Nephron progenitor cell (in vitro differentiated cells): ENCODE data around the gene CAMKMT.

Experiments used
- DNase-seq: peaks from one replicate; pipeline ENCODE4 v3.0.0; 2021
- H3K27ac Mint-ChIP-seq: 2 replicates; pipeline ENCODE4 v1.8.0; 2021; ENCODE audit warnings: mild to moderate bottlenecking, moderate library complexity, mixed read lengths
- H3K27me3 Mint-ChIP-seq: 2 replicates; pipeline ENCODE4 v1.8.0; 2021; ENCODE audit warnings: mild to moderate bottlenecking, low read depth, mixed read lengths; ENCODE audit not compliant: poor library complexity
- H3K36me3 Mint-ChIP-seq: 2 replicates; pipeline ENCODE4 v1.8.0; 2021; ENCODE audit warnings: low read depth, mixed read lengths
- H3K4me1 Mint-ChIP-seq: 2 replicates; pipeline ENCODE4 v1.8.0; 2021; ENCODE audit warnings: mixed read lengths
- H3K4me3 Mint-ChIP-seq: 2 replicates; pipeline ENCODE4 v1.8.0; 2021; ENCODE audit warnings: mild to moderate bottlenecking, moderate library complexity, mixed read lengths
- H3K9me3 Mint-ChIP-seq: 2 replicates; pipeline ENCODE4 v1.8.0; 2021; ENCODE audit warnings: mild to moderate bottlenecking, moderate library complexity, mixed read lengths
- TF ChIP-seq, protein P1 (sequence below): fragments of 200-600 bp; sonication (generic); IDR thresholded peaks from 2 replicates; pipeline ENCODE4 v1.5.0; 2021; ENCODE audit warnings: antibody characterized with exemption

CAMKMT gene

DNA sequence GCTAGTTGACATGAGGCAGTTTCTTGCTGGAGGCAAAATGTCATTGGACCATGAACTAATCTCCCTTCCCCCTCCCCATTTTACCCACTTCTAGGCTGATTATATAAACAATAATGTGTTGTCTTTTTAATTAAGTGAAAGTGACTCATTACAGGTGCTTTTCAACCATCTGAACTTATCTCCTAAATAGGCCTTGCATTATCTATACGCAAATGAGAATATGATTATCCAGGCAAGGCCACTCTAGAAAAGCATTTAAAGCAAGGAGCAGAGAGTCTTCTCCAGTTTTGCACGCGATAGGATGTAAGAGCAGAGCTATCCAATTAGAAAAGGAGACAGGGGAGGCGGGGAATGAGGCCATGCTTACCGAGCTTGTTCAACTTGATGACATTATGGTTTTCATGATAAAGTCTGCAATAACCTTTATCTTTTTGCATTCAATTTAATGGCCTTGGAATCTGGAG, 293.7 kb downstream of the CAMKMT start:
- no peak for DNase-seq
- TF ChIP-seq, protein P1, sequence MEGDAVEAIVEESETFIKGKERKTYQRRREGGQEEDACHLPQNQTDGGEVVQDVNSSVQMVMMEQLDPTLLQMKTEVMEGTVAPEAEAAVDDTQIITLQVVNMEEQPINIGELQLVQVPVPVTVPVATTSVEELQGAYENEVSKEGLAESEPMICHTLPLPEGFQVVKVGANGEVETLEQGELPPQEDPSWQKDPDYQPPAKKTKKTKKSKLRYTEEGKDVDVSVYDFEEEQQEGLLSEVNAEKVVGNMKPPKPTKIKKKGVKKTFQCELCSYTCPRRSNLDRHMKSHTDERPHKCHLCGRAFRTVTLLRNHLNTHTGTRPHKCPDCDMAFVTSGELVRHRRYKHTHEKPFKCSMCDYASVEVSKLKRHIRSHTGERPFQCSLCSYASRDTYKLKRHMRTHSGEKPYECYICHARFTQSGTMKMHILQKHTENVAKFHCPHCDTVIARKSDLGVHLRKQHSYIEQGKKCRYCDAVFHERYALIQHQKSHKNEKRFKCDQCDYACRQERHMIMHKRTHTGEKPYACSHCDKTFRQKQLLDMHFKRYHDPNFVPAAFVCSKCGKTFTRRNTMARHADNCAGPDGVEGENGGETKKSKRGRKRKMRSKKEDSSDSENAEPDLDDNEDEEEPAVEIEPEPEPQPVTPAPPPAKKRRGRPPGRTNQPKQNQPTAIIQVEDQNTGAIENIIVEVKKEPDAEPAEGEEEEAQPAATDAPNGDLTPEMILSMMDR: no peak
- no peaks in the 10 kb centered on the region for H3K36me3 Mint-ChIP-seq
- H3K27me3 Mint-ChIP-seq: peaks cover 9% of the 10 kb centered on the region
- no peaks in the 10 kb centered on the region for H3K9me3 Mint-ChIP-seq
- H3K4me1 Mint-ChIP-seq: no peaks in the 10 kb centered on the region
- no peak overlapping the region for H3K4me3 Mint-ChIP-seq
- no peak overlapping the region for H3K27ac Mint-ChIP-seq

DNA sequence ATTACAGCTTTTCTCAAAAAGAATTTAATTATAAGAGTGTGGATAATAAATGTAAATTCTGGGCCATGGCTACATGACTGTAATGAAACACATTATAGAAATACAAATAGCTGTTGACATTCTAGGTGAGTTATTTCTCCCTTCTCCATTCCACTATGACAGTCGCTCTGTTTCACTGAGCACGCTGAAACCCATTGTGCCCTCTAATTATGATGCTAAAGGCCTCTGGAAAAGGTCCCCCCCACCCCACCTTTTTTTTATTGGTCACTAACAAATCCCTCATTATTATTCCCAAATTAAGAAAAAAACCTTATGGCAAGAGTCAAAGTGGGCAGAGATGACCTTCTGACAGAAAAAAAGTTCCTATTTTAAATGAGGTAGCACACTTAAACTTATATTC, 294.7 kb downstream of the CAMKMT start:
- DNase-seq: no peak
- H3K4me3 Mint-ChIP-seq: no peak overlapping the region
- TF ChIP-seq, protein P1: no peak
- no peak overlapping the region for H3K27ac Mint-ChIP-seq
- no peaks in the 10 kb centered on the region for H3K4me1 Mint-ChIP-seq
- no peaks in the 10 kb centered on the region for H3K36me3 Mint-ChIP-seq
- H3K27me3 Mint-ChIP-seq: peaks cover 9% of the 10 kb centered on the region
- H3K9me3 Mint-ChIP-seq: no peaks in the 10 kb centered on the region

DNA sequence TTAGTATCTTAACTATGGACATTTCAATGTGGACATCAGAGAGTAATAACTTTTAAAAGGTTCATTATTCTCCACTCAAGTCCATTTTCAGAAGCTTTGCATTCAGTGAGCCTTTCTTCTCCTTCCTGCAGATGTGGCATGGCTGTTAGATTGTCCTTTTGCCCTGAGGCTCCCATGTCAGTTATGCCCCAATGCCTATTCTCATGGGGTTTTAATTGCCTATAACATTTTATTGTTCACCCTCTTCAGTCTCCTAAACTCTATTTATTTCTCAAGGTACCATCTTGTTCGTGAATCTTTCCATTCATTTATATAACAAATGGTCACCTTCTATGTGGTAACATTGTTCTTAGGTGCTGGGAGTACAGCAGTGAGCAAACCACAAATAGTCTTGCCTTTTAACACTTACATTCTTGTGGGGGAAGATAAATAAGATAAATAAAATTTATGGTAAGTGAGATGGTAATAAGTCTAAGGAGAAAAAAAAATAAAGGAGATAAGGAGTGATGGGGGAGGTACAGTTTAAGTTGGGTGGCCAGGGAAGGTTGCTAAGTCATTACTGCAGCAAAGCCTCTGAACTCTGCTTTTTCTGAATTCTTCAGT, 301.8 kb downstream of the CAMKMT start:
- TF ChIP-seq, protein P1: no peak
- H3K4me3 Mint-ChIP-seq: no peak overlapping the region
- no peak overlapping the region for H3K27ac Mint-ChIP-seq
- no peaks in the 10 kb centered on the region for H3K4me1 Mint-ChIP-seq
- H3K9me3 Mint-ChIP-seq: no peaks in the 10 kb centered on the region
- DNase-seq: no peak
- peaks cover 22% of the 10 kb centered on the region for H3K27me3 Mint-ChIP-seq
- no peaks in the 10 kb centered on the region for H3K36me3 Mint-ChIP-seq

GRCh38 chr2:44668336-44668735, 306.6 kb downstream of the CAMKMT start:
- peaks cover 47% of the 10 kb centered on the region for H3K27me3 Mint-ChIP-seq
- no peak for DNase-seq
- H3K36me3 Mint-ChIP-seq: no peaks in the 10 kb centered on the region
- H3K4me1 Mint-ChIP-seq: no peaks in the 10 kb centered on the region
- no peak overlapping the region for H3K27ac Mint-ChIP-seq
- H3K4me3 Mint-ChIP-seq: no peak overlapping the region
- H3K9me3 Mint-ChIP-seq: no peaks in the 10 kb centered on the region
- TF ChIP-seq, protein P1: no peak

DNA sequence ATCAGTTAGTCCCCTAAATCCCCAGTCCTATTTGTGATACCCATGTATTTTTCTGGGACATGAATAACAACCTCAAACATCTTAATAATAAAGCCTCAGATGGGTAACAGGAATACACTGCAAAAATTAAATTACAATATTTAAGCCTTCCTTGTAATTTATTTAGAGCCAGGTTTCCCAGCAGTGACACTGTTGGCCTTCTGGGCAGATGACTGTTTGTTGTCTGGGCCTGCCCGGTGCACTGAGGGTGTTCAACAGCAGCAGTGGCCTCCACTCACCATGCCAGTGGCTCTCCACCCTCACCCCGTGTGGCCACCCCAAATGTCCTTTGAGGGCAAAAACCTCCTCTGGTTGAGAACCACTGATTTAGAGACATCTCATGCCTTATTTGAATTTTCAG, 309.5 kb downstream of the CAMKMT start:
- no peaks in the 10 kb centered on the region for H3K4me1 Mint-ChIP-seq
- TF ChIP-seq, protein P1: no peak
- H3K36me3 Mint-ChIP-seq: no peaks in the 10 kb centered on the region
- H3K9me3 Mint-ChIP-seq: no peaks in the 10 kb centered on the region
- no peak for DNase-seq
- no peak overlapping the region for H3K4me3 Mint-ChIP-seq
- H3K27ac Mint-ChIP-seq: no peak overlapping the region
- peaks cover 54% of the 10 kb centered on the region for H3K27me3 Mint-ChIP-seq

GRCh38 chr2:44671916-44672315, 310.2 kb downstream of the CAMKMT start:
- DNase-seq: no peak
- Mint-ChIP-seq H3K27ac (no peak overlapping the region), H3K36me3 (no peaks in the 10 kb centered on the region), H3K27me3 (peaks cover 47% of the 10 kb centered on the region), H3K9me3 (no peaks in the 10 kb centered on the region), H3K4me1 (no peaks in the 10 kb centered on the region), H3K4me3 (no peak overlapping the region)
- TF ChIP-seq, protein P1: no peak
